K562 (cell line): ENCODE results near the gene OXSM. TPM values are rescaled to one million over a fixed set of nuclear protein-coding genes. Genes with fewer than 3 reads are reported as not detected.

Experiments
- ATF2 ChIP-seq: sonication (generic); formaldehyde crosslinking; IDR thresholded peaks from 2 replicates; pipeline ENCODE4 v1.8.1; 2022; ENCODE audit warnings: missing genetic modification reagents
- ATF7 ChIP-seq: fragments of 450-650 bp; IDR thresholded peaks from 2 replicates; pipeline ENCODE4 v1.7.1; 2014; ENCODE audit warnings: mild to moderate bottlenecking, moderate library complexity
- CBX2 ChIP-seq: fragments of 200-600 bp; sonication (generic); IDR thresholded peaks from one replicate; pipeline ENCODE4 v1.6.1; 2012; ENCODE audit warnings: mild to moderate bottlenecking, low read length, inconsistent platforms; ENCODE audit not compliant: insufficient read depth, poor library complexity, severe bottlenecking
- DACH1 ChIP-seq: fragments of 450-650 bp; IDR thresholded peaks from 2 replicates; pipeline ENCODE4 v1.6.1; 2018; ENCODE audit not compliant: partially characterized antibody
- DEAF1 ChIP-seq: fragments of 450-650 bp; formaldehyde crosslinking; IDR thresholded peaks from 2 replicates; pipeline ENCODE4 v1.4.0; 2020; ENCODE audit warnings: mild to moderate bottlenecking, moderate library complexity
- HDAC8 ChIP-seq: fragments of 450-650 bp; IDR thresholded peaks from 2 replicates; pipeline ENCODE4 v1.6.1; 2016; ENCODE audit warnings: mild to moderate bottlenecking, missing genetic modification characterization, moderate library complexity, missing compliant biosample characterization
- KAT8 ChIP-seq: fragments of 450-650 bp; IDR thresholded peaks from 2 replicates; pipeline ENCODE4 v1.6.1; 2016; ENCODE audit warnings: low read depth, mild to moderate bottlenecking
- NRF1 ChIP-seq, 2 experiments: fragments of 450-650 bp; IDR thresholded peaks in 1 of 2; conservative IDR thresholded peaks in 1 of 2; 2 replicates each; pipeline ENCODE4 v1.6.1; 2014; ENCODE audit warnings: mild to moderate bottlenecking in 2 of 2
- PKNOX1 ChIP-seq: fragments of 450-650 bp; IDR thresholded peaks from 2 replicates; pipeline ENCODE4 v1.6.1; 2016
- PRDM10 ChIP-seq: fragments of 450-650 bp; IDR thresholded peaks from 2 replicates; pipeline ENCODE4 v1.6.1; 2018; ENCODE audit not compliant: partially characterized antibody
- TSC22D4 ChIP-seq: fragments of 450-650 bp; IDR thresholded peaks from 2 replicates; pipeline ENCODE4 v1.6.1; 2016; ENCODE audit warnings: missing genetic modification characterization, missing biosample characterization, control low read depth
- ZNF444 ChIP-seq: fragments of 250-450 bp; sonication (Bioruptor Pico); IDR thresholded peaks from 2 replicates; pipeline ENCODE4 v1.4.0; 2020; ENCODE audit warnings: mild to moderate bottlenecking, moderate library complexity
- ZNF699 ChIP-seq: fragments of 250-450 bp; sonication (Bioruptor Pico); IDR thresholded peaks from 2 replicates; pipeline ENCODE4 v1.8.0; 2021; ENCODE audit warnings: mild to moderate bottlenecking, moderate library complexity; ENCODE audit not compliant: insufficient replicate concordance
- ZNF75A ChIP-seq: fragments of 450-650 bp; formaldehyde crosslinking; IDR thresholded peaks from 2 replicates; pipeline ENCODE4 v1.4.0; 2020; ENCODE audit warnings: mild to moderate bottlenecking
- polyA plus RNA-seq, 8 experiments: library from polyadenylated mRNA; depleted of rRNA in 4 of 8; stranded (reverse) in 5 of 8; unstranded in 3 of 8; fragments of >200 nt; fragmentation: Nextera tagmentation in 2 of 8; fragmentation: Illumina TruSeq in 1 of 8; extraction: Ambion mirVana in 2 of 8; extraction: Trizol in 1 of 8; gene quantifications; 2 replicates each; pipeline versions ENCODE4 v1.2.1 to v1.2.3, GENCODE V29; 2011 to 2014; ENCODE audit warnings: inconsistent platforms in 1 of 8, missing spikeins in 1 of 8
- total RNA-seq, 7 experiments: library from RNA; depleted of rRNA in 6 of 7; stranded (reverse); fragments of >200 nt in 6 of 7; fragmentation: Illumina TruSeq in 2 of 7; extraction: Trizol in 2 of 7; gene quantifications; 2 replicates each; pipeline versions ENCODE4 v1.2.1 to v1.2.3, GENCODE V29; 2011 to 2021; ENCODE audit warnings: low replicate concordance in 1 of 7
- TF ChIP-seq, protein P1 (sequence below), 2 experiments: fragments of 450-650 bp; IDR thresholded peaks; 2 replicates each; pipeline ENCODE4 v1.6.1; 2016

Gene OXSM
- total and polyA plus RNA-seq, 9 of the 15 experiments (the other 6 are each of a cell fraction or from before 2014, with no cell fraction given) = 24.0 to 107 (median 34.0) TPM

DNA sequence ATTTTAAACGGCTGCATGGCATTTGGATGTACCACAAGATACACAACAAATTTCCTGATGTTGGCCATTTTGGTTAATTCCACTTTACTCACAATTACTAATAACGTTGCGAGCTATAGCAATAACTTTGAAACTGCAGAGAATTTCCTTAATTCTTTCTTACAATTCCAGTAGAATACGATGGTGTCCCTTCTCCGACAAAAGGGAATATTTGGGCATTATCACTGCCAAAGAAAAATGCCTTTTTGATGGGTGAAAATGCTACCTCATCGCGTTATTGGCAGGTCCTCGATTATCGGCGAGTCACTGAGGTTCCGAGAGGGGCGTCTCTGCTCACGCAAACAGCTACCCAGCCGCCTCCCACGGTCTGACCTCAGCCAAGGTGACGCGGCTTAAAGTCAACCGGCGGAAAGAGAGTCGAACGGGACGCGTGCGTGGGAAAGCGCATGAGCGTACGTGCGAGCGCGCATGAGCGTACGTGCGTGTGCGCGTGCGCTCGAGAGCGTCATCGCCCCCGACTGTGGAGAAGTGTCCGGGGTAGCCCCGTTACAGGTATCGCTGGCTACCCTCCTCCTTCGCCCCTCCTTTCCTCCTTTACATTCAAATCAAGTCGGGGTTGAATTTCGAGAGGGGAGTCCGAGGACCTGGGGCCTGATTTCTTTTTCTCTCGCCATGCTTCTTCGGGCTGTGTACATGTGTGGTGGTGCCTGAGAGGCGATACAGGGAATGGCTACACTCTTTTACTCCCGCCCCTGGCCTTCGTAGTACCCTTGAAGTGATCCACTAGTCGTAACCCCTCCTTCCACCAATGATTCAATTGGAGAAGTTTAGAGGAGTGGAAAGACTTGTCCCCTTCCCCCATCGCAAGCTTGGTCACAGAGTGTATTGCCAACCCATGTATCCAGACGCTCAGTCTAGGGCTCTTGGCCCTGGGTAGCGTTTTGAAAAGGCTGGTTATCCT lies at the start of gene OXSM (continued):
- TF ChIP-seq PRDM10 = peak; percentile 84
- TF ChIP-seq ATF7 = peak; percentile 96
- no peak for TF ChIP-seq TSC22D4 (tag)
- TF ChIP-seq ZNF699 (CRISPR knock-in tag) = no peak
- no peak for TF ChIP-seq ZNF75A (CRISPR knock-in tag)
- peak; percentile 23; the same call in 1 of the 2 replicates for TF ChIP-seq DEAF1 (CRISPR knock-in tag)
- 0 out of 2 replicates have a peak, but pooled peaks have one; percentile 26 for TF ChIP-seq ZNF444 (CRISPR knock-in tag)
- peak; percentile 78; the same call in 1 of the 2 replicates for TF ChIP-seq HDAC8 (tag)
- TF ChIP-seq PKNOX1 = peak; percentile 84
- TF ChIP-seq DACH1 = no peak
- peak; percentile 98 for TF ChIP-seq NRF1 (conservative IDR thresholded peaks at IDR 0.05 in 1 of 2, IDR thresholded peaks at IDR 0.05 in 1 of 2)
- TF ChIP-seq CBX2 = no peak
- no peak for TF ChIP-seq KAT8
- TF ChIP-seq ATF2 = no peak
- TF ChIP-seq, protein P1, sequence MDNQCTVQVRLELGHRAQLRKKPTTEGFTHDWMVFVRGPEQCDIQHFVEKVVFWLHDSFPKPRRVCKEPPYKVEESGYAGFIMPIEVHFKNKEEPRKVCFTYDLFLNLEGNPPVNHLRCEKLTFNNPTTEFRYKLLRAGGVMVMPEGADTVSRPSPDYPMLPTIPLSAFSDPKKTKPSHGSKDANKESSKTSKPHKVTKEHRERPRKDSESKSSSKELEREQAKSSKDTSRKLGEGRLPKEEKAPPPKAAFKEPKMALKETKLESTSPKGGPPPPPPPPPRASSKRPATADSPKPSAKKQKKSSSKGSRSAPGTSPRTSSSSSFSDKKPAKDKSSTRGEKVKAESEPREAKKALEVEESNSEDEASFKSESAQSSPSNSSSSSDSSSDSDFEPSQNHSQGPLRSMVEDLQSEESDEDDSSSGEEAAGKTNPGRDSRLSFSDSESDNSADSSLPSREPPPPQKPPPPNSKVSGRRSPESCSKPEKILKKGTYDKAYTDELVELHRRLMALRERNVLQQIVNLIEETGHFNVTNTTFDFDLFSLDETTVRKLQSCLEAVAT (IDR thresholded peaks at IDR 0.05) = peak; percentile 67 to 87
